ENCODE measurements around the gene WDR55. TPM values are rescaled to one million over a fixed set of nuclear protein-coding genes. Genes with fewer than 3 reads are reported as not detected.

The WDR55 gene
- total and polyA plus RNA-seq, 2 of the 4 experiments (the other 2 are of a cell fraction) = 19.0 to 20.4 TPM

DNA sequence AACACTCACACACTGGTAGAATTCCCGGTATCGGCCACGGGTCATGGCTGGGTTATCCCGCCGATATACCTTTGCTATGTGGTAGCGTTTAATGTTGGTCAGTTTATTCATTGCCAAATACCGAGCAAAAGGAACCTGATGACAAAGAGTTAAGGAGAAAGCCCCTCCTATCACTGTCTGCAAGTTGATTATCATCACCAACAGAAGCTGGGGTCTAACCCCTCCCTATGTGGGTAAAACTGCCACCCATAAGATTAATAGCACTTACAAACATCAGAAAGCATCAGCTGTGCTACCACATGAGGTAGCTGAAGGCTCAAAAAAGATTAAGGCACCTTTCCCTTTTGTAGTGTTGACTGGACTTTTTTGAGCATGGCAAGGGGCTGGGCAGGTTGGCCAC, 14.3 kb downstream of the WDR55 start:
- no peaks in the 10 kb centered on the region; the same call in 1 of the 2 replicates for H4K20me1 ChIP-seq (ENCODE audit: insufficient read depth, low read length)
- H3K4ac ChIP-seq (ENCODE audit: low read depth, low read length) = no peak overlapping the region
- H3K9ac ChIP-seq (ENCODE audit: low read depth, low read length) = no peak overlapping the region
- H2BK5ac ChIP-seq (ENCODE audit: low read depth, low read length, poor library complexity, severe bottlenecking) = no peak overlapping the region
- H2AK5ac ChIP-seq (ENCODE audit: low read depth, low read length) = no peak overlapping the region
- H3K27me3 ChIP-seq (ENCODE audit: control insufficient read depth, insufficient read depth, low read length) = no peaks in the 10 kb centered on the region
- no peak overlapping the region for H3K56ac ChIP-seq (ENCODE audit: extremely low read depth, insufficient read depth, low read length)
- no peak for TF ChIP-seq RAD21 (IDR thresholded peaks at IDR 0.05; ENCODE audit: low read length)
- no peak for TF ChIP-seq MXI1 (IDR thresholded peaks at IDR 0.05; ENCODE audit: borderline replicate concordance, low read depth, low read length)
- TF ChIP-seq MAZ (IDR thresholded peaks at IDR 0.05; ENCODE audit: borderline replicate concordance, low read depth, low read length) = no peak
- TF ChIP-seq BHLHE40 (IDR thresholded peaks at IDR 0.05; ENCODE audit: low read depth, low read length) = no peak
- TF ChIP-seq RCOR1 (IDR thresholded peaks at IDR 0.05; ENCODE audit: insufficient replicate concordance, low read length) = no peak
- TF ChIP-seq FOS (IDR thresholded peaks at IDR 0.05; ENCODE audit: low read depth, low read length) = no peak
- TF ChIP-seq POLR2A (IDR thresholded peaks at IDR 0.05; ENCODE audit: low read depth, low read length) = no peak
- no peak for TF ChIP-seq CTCF (conservative IDR thresholded peaks at IDR 0.05; ENCODE audit: low read depth, low read length)
- no peak for TF ChIP-seq CEBPB (IDR thresholded peaks at IDR 0.05; ENCODE audit: low read depth, low read length)
- TF ChIP-seq CHD1 (IDR thresholded peaks at IDR 0.05; ENCODE audit: low read depth, low read length) = no peak
- no peak for TF ChIP-seq MAFK (IDR thresholded peaks at IDR 0.05; ENCODE audit: low read depth, low read length)
- TF ChIP-seq RFX5 (IDR thresholded peaks at IDR 0.05; ENCODE audit: low read depth, low read length) = no peak
- TF ChIP-seq SMC3 (IDR thresholded peaks at IDR 0.05; ENCODE audit: low read depth, low read length) = no peak
- TF ChIP-seq NFE2L2 (IDR thresholded peaks at IDR 0.05; ENCODE audit: low read depth, low read length) = no peak
- TF ChIP-seq, protein P1, sequence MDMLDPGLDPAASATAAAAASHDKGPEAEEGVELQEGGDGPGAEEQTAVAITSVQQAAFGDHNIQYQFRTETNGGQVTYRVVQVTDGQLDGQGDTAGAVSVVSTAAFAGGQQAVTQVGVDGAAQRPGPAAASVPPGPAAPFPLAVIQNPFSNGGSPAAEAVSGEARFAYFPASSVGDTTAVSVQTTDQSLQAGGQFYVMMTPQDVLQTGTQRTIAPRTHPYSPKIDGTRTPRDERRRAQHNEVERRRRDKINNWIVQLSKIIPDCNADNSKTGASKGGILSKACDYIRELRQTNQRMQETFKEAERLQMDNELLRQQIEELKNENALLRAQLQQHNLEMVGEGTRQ (IDR thresholded peaks at IDR 0.05; ENCODE audit: low read depth, low read length) = no peak
- no peak for TF ChIP-seq ELK1 (IDR thresholded peaks at IDR 0.05; ENCODE audit: borderline replicate concordance, low read depth, low read length)
- H3K23ac ChIP-seq (ENCODE audit: low read depth, low read length) = no peak overlapping the region
- in situ Hi-C loops (cut with MboI; ENCODE audit: low sequenced_read_pairs) = loop anchor here (25.0 kb wide), 1 partner anchor 908 kb away; no protein-coding TSS in a partner anchor
- no peak overlapping the region for H4K91ac ChIP-seq (ENCODE audit: insufficient read depth, low read depth, low read length)
- no peak for ATAC-seq (ENCODE audit: low read depth)
- no peak overlapping the region for H2BK15ac ChIP-seq (ENCODE audit: low read depth, low read length)
- H3K18ac ChIP-seq (ENCODE audit: low read depth, low read length) = no peak overlapping the region
- no peaks in the 10 kb centered on the region for H3K9me1 ChIP-seq (ENCODE audit: insufficient read depth, low read length)
- dilution Hi-C loops (cut with HindIII; ENCODE audit: low sequenced_read_pairs, unreplicated experiment) = no loop called here
- no peak overlapping the region for H2BK120ac ChIP-seq (ENCODE audit: low read depth, low read length)
- H3K4me2 ChIP-seq (ENCODE audit: low read depth, low read length) = no peak overlapping the region
- ChIA-PET POLR2A (ENCODE audit: unreplicated experiment) (no interaction called here), CTCF (no interaction called here)
- no peaks in the 10 kb centered on the region; a peak in 3 of 4 replicates for H3K79me1 ChIP-seq (ENCODE audit: low read depth in 1 of 2, low read length in 2 of 2)
- H3K4me3 ChIP-seq (ENCODE audit: insufficient read depth, low read depth, low read length) = no peak overlapping the region
- BruUV-seq (replicated peaks) = no TSS peak
- intact Hi-C loops (cut with micrococcal nuclease) = no loop called here
- no peak overlapping the region for H2AK9ac ChIP-seq (replicated peaks; ENCODE audit: low read depth, low read length, poor library complexity)
- H3K36me3 ChIP-seq (ENCODE audit: control insufficient read depth, insufficient read depth, low read length) = peaks cover 53% of the 10 kb centered on the region
- no peak overlapping the region for H2AFZ ChIP-seq (replicated peaks; ENCODE audit: low read length, poor library complexity)
- no peak overlapping the region for H3K14ac ChIP-seq (replicated peaks; ENCODE audit: low read depth, low read length)
- H3K9me3 ChIP-seq (ENCODE audit: control insufficient read depth, insufficient read depth, low read length) = no peaks in the 10 kb centered on the region
- DNase-seq = no peak
- no peak overlapping the region for H4K5ac ChIP-seq (ENCODE audit: low read depth, low read length)
- no peak overlapping the region for H2BK20ac ChIP-seq (ENCODE audit: low read depth, low read length)
- H4K8ac ChIP-seq (ENCODE audit: low read depth in 2 of 2, low read length in 2 of 2) = no peak overlapping the region
- H3K27ac ChIP-seq (ENCODE audit: insufficient read depth, low read length) = no peak overlapping the region
- no peaks in the 10 kb centered on the region for H3K4me1 ChIP-seq (ENCODE audit: control insufficient read depth, insufficient read depth, low read length)
- WGBS, 2 experiments (ENCODE audit: extremely low coverage in 2 of 2, insufficient read length in 1 of 2) = no CpG with 5 or more reads among the region's 7 CpGs
